WI38 (cell line): ENCODE measurements around the gene PRSS22.

Experiments used
- H3K4me3 ChIP-seq: 2 replicates; pipeline ENCODE4 v1.5.1; 2011; ENCODE audit warnings: low read depth, mild to moderate bottlenecking, control low read depth, low read length
- TF ChIP-seq, protein P1 (sequence below): IDR thresholded peaks from 2 replicates; pipeline ENCODE4 v1.5.1; 2012; ENCODE audit warnings: low read depth, mild to moderate bottlenecking, control low read depth, low read length

The PRSS22 gene

DNA sequence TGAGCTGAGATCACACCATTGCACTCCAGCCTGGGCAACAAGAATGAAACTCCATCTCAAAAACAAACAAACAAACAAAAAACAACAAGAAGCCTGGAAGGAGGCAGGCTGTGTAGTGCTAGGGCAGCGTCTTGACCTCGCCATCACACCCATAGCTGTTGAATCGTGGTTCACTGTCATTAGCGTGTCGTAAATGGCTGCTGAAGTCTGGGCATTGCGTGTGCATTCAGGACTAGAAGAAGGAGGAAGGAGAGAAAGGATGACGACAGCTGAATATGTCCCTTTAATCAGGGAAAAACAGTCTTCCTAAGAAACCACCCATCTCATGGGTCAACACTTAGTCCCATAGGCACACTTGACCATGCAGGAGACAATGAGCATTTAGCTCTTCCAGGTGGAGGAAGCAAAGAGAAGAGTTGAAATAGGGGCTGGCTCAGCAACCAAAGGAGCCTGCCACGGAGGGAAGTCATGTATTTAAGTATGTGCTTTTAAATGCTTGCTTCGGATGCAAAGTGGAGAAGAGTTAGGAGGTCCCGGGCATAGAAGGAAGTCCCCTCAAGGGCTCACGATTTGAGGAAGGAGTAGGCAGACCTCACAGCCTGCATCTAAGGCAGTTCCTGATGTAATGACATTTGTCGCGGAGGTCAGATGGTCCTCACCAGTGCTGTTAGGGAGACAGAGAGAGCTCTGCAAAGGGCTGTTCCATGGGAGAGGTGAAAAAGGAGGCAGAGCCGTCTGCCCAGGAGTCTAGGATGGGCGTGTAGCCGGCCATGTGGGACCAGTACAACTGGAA lies 8.8 kb downstream of the PRSS22 start:
- TF ChIP-seq, protein P1, sequence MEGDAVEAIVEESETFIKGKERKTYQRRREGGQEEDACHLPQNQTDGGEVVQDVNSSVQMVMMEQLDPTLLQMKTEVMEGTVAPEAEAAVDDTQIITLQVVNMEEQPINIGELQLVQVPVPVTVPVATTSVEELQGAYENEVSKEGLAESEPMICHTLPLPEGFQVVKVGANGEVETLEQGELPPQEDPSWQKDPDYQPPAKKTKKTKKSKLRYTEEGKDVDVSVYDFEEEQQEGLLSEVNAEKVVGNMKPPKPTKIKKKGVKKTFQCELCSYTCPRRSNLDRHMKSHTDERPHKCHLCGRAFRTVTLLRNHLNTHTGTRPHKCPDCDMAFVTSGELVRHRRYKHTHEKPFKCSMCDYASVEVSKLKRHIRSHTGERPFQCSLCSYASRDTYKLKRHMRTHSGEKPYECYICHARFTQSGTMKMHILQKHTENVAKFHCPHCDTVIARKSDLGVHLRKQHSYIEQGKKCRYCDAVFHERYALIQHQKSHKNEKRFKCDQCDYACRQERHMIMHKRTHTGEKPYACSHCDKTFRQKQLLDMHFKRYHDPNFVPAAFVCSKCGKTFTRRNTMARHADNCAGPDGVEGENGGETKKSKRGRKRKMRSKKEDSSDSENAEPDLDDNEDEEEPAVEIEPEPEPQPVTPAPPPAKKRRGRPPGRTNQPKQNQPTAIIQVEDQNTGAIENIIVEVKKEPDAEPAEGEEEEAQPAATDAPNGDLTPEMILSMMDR = no peak

DNA sequence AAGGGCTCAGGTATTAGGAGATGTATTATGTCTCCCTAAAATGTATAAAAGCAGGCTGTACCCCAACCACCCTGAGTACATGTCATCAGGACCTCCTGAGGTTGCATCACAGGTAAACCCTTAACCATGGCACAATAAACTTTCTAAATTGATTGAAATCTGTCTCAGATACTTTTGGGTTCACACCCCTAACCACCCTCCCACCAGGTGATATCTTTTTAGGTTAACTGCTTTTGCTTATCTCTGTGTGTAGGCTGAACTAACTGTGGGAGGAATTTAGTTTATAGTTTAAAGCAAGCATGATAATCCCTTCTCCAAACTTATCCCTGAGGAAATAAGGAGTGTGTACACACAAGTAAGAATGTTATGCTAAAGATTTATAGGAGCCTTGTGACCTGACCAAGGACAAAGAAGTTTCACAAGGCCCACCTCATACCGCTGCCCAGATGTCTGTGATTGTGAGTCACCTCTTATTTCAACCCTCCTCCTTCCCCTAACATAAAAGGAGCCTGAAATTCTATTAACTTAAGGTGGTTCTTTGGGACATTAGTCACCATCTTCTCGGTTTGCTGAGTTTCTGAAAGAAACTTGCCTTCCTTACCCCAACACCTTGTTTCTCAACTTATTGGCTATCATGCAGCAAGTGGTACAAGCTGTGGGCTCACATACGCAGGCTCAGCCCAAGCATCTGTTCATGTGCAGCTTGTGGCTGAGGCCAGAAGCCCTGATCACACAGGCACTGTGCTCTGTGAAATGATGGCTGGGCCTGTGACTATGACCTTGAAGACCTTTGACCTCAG lies 11.3 kb downstream of the PRSS22 start:
- no peak overlapping the region for H3K4me3 ChIP-seq
- TF ChIP-seq, protein P1 = no peak

More for the DNA sequence above, 8.8 kb downstream of the PRSS22 start:
- no peak overlapping the region for H3K4me3 ChIP-seq

DNA sequence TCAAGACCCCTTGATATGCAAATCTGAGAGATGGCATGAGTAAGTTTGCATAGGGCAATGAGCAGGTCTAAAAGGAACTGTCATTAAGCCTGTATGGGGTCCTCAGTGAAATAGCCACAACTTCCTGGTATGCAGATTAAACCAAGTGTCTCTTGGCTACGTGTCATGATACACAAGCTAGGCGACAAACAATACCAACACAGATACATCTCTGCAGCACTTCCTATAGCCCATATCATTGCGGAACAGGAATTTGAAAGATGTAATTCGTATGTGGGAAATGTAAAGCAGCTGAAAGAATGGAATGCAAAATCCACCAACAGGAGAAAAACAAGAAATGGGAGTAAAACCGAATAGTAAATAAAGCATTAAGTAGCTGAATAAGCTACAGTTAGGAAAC lies 12.9 kb downstream of the PRSS22 start:
- no peak overlapping the region for H3K4me3 ChIP-seq
- TF ChIP-seq, protein P1 = no peak

- TF ChIP-seq, protein P1 = no peak
- H3K4me3 ChIP-seq = no peak overlapping the region
Observed at GRCh38 chr16:2843526-2843925, 14.4 kb downstream of the PRSS22 start.

GRCh38 chr16:2842340-2843000 lies 15.5 kb downstream of the PRSS22 start:
- no peak overlapping the region for H3K4me3 ChIP-seq
- TF ChIP-seq, protein P1 = peak; percentile 21; the same call in 1 of the 2 replicates

DNA sequence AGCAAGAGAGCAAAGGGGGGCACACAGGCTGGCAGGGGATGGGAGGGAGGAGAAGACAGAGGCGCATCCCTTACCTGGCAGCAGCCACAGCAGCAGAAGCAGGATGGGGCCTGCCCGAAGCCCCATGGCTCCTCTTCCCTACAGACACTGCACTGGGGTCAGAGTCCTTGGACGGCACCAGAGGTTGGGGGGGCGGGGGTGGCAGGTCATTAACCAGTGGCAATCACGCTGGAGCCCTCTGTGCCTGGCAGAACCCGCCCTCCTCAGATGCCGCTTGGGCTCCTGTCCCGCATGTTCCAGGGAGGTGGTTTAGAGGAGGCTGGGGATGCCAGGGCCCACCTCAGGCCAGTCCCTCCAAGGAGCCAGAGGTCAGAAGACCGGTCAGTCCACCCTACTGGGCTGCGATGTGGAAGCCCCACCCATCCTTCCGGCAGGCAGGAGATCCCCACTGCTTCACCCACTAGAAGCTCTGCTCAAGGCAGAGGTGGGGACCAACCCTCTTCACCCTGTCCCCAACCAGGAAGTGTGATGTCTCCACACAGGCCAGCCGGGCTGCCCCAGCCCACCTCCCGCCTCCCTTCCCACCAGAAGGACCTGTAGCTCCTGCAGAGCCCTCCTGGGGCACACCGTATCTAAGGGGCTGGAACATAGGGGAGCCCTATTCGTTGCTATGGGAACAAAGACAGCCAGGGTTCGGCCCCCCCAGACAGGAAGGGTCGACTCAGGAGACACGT lies 16.2 kb downstream of the PRSS22 start:
- TF ChIP-seq, protein P1 = no peak
- no peak overlapping the region for H3K4me3 ChIP-seq
